ENCODE results near the gene TRIM37.

- TF ChIP-seq TAF1 (IDR thresholded peaks at IDR 0.05; ENCODE audit: borderline replicate concordance, insufficient read depth, low read length) (no peak), REST (IDR thresholded peaks at IDR 0.05; ENCODE audit: insufficient read depth in 1 of 2, low read depth in 2 of 2, low read length in 2 of 2) (no peak)
Observed at GRCh38 chr17:59124665-59125064, 18.0 kb upstream of the TRIM37 start.
